Measurements from ENCODE around the gene SOBP.
A peak's percentile ranks its signal among the peaks of the same experiment; 100 is the strongest.

Gene SOBP

DNA sequence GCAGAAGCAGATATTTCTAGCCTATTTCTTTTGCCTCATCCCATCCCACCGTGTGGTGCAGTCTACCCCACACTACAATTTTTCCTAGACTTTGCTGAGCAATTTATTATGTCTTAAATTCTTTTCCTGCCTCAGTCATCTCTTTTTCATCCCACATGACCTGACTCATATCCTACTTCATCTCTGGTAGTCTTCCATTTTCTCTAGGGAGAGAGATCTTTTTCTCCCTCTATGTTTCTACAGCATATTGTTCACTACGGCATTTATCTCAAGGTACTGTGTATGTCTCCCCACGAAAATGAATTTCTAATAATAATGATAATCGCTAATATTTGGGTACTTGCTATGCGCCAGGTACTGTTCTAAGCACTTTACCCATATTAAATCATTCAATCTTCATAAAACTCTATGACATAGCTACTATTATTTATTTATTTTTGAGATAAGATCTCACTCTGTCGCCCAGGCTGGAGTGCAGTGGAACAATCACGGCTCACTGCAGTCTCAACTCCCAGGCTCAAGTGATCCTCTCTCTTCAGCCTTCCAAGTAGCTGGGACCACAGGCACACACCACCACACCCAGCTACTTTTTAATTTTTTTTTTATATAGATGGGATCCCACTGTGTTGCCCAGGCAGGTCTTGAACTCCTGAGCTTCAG is 46.2 kb upstream of the SOBP start:
- ChIA-PET CTCF (interaction anchor here (0.6 to 2.0 kb wide), 5 partner anchors 8 to 1004 kb away, joined by 3 to 6 read pairs (median 5); no protein-coding TSS in a partner anchor), POLR2A (interaction anchor here (3.1 kb wide), 1 partner anchor 16 kb away, joined by 15 read pairs; the partner anchor contains the start of gene PDSS2)
- Histone ChIP-seq H3K27ac (ENCODE audit: extremely low read depth, low read depth, low read length) (no peak overlapping the region), H3K36me3 (ENCODE audit: control insufficient read depth in 2 of 2, insufficient read depth in 1 of 2, low read length in 2 of 2) (no peaks in the 10 kb centered on the region), H3K4me1 (ENCODE audit: control insufficient read depth, insufficient read depth, low read length) (no peaks in the 10 kb centered on the region), H3K9me3 (ENCODE audit: control insufficient read depth, insufficient read depth, low read depth, low read length) (no peaks in the 10 kb centered on the region), H3K4me3 (ENCODE audit: low read depth, low read length) (no peak overlapping the region)
- TF ChIP-seq TRIM28 (IDR thresholded peaks at IDR 0.05; ENCODE audit: borderline replicate concordance, low read length) (peak; percentile 68; the same call in 1 of the 2 replicates), ZNF174 (tag by site-specific recombination; IDR thresholded peaks at IDR 0.05) (no peak)

DNA sequence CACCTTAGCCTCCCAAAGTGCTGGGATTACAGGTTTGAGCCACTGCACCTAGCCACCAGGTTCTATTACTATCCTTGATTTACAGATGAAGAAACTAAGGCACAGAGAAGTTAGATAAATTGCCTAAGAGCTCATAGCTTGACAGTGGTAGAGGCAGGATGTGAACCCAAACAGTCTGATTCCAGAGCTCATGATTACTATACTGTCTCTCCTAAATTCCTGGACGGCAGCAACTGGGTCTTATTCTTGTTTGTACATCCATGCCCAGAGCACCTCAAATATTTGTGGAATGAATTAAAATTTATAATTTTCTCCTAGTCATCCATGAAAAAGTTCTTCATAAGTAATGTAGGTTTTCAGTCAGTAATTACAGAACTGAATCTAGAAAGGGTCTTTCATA is 45.6 kb upstream of the SOBP start:
- no peaks in the 10 kb centered on the region for H3K9me3 ChIP-seq (ENCODE audit: control insufficient read depth, insufficient read depth, low read depth, low read length)
- no peaks in the 10 kb centered on the region for H3K36me3 ChIP-seq (ENCODE audit: control insufficient read depth in 2 of 2, insufficient read depth in 1 of 2, low read length in 2 of 2)
- no peak overlapping the region for H3K27ac ChIP-seq (ENCODE audit: extremely low read depth, low read depth, low read length)
- H3K4me3 ChIP-seq (ENCODE audit: low read depth, low read length), result no peak overlapping the region
- TF ChIP-seq ZXDB (tag by site-specific recombination; IDR thresholded peaks at IDR 0.05) (no peak), ZNF571 (tag by site-specific recombination; IDR thresholded peaks at IDR 0.05) (no peak)
- TF ChIP-seq, protein P1, sequence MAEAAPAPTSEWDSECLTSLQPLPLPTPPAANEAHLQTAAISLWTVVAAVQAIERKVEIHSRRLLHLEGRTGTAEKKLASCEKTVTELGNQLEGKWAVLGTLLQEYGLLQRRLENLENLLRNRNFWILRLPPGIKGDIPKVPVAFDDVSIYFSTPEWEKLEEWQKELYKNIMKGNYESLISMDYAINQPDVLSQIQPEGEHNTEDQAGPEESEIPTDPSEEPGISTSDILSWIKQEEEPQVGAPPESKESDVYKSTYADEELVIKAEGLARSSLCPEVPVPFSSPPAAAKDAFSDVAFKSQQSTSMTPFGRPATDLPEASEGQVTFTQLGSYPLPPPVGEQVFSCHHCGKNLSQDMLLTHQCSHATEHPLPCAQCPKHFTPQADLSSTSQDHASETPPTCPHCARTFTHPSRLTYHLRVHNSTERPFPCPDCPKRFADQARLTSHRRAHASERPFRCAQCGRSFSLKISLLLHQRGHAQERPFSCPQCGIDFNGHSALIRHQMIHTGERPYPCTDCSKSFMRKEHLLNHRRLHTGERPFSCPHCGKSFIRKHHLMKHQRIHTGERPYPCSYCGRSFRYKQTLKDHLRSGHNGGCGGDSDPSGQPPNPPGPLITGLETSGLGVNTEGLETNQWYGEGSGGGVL (tag by site-specific recombination; IDR thresholded peaks at IDR 0.05), result no peak
- H3K4me1 ChIP-seq (ENCODE audit: control insufficient read depth, insufficient read depth, low read length), result no peaks in the 10 kb centered on the region
- ChIA-PET POLR2A (interaction anchor here (3.1 kb wide), 1 partner anchor 15 kb away, joined by 15 read pairs; the partner anchor contains the start of gene PDSS2), CTCF (interaction anchor here (0.6 to 2.0 kb wide), 5 partner anchors 9 to 260 kb away, joined by 3 to 5 read pairs (median 3); no protein-coding TSS in a partner anchor)

DNA sequence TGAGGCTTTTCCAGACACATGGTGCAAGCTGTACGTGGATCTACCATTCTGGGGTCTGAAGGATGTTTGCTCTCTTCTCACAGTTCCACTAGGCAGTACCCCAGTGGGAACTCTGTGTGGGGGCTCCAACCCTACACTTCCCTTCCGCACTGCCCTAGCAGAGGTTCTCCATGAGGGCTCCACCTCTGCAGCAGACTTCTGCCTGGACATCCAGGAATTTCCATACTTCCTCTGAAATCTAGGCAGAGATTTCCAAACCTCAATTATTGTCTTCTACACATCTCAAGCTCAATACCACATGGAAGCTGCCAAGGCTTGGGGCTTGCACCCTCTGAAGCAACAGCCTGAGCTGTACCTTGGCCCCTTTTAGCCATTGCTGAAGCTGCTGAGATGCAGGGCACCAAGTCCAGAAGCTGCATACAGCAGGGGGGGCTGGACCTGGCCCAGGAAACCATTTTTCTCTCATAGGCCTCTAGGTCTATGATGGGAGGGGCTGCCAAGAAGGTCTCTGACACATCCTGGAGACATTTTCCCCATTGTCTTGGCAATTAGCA is 42.2 kb upstream of the SOBP start:
- no peaks in the 10 kb centered on the region for H3K4me1 ChIP-seq (ENCODE audit: control insufficient read depth, insufficient read depth, low read length)
- no peaks in the 10 kb centered on the region for H3K9me3 ChIP-seq (ENCODE audit: control insufficient read depth, insufficient read depth, low read depth, low read length)
- CTCF ChIA-PET, result interaction anchor here (0.6 kb wide), 1 partner anchor 149 kb away, joined by 5 read pairs; no protein-coding TSS in a partner anchor
- no peak overlapping the region for H3K27ac ChIP-seq (ENCODE audit: extremely low read depth, low read depth, low read length)
- POLR2A ChIA-PET, result no interaction called here
- H3K36me3 ChIP-seq (ENCODE audit: control insufficient read depth in 2 of 2, insufficient read depth in 1 of 2, low read length in 2 of 2), result no peaks in the 10 kb centered on the region
- H3K4me3 ChIP-seq (ENCODE audit: low read depth, low read length), result no peak overlapping the region
- TF ChIP-seq ZNF624 (tag by site-specific recombination; IDR thresholded peaks at IDR 0.05) (no peak), SP7 (tag by site-specific recombination; IDR thresholded peaks at IDR 0.05) (0 out of 2 replicates have a peak, but pooled peaks have one; percentile 24), ZNF549 (tag by site-specific recombination; IDR thresholded peaks at IDR 0.05) (0 out of 2 replicates have a peak, but pooled peaks have one; percentile 19), ZNF585B (tag by site-specific recombination; IDR thresholded peaks at IDR 0.05) (no peak), ZNF211 (tag by site-specific recombination; IDR thresholded peaks at IDR 0.05; ENCODE audit: low read depth) (peak; percentile 53; the same call in 1 of the 2 replicates), ZNF610 (tag by site-specific recombination; IDR thresholded peaks at IDR 0.05; ENCODE audit: borderline replicate concordance) (peak; percentile 41; the same call in 1 of the 2 replicates), ZNF48 (tag by site-specific recombination; IDR thresholded peaks at IDR 0.05) (no peak), ZNF529 (tag by site-specific recombination; IDR thresholded peaks at IDR 0.05; ENCODE audit: insufficient replicate concordance) (peak; percentile 49), ZNF184 (tag by site-specific recombination; IDR thresholded peaks at IDR 0.05) (0 out of 2 replicates have a peak, but pooled peaks have one; percentile 40), ZNF558 (tag by site-specific recombination; IDR thresholded peaks at IDR 0.05) (peak; percentile 49; the same call in 1 of the 2 replicates)
- TF ChIP-seq, protein P2, sequence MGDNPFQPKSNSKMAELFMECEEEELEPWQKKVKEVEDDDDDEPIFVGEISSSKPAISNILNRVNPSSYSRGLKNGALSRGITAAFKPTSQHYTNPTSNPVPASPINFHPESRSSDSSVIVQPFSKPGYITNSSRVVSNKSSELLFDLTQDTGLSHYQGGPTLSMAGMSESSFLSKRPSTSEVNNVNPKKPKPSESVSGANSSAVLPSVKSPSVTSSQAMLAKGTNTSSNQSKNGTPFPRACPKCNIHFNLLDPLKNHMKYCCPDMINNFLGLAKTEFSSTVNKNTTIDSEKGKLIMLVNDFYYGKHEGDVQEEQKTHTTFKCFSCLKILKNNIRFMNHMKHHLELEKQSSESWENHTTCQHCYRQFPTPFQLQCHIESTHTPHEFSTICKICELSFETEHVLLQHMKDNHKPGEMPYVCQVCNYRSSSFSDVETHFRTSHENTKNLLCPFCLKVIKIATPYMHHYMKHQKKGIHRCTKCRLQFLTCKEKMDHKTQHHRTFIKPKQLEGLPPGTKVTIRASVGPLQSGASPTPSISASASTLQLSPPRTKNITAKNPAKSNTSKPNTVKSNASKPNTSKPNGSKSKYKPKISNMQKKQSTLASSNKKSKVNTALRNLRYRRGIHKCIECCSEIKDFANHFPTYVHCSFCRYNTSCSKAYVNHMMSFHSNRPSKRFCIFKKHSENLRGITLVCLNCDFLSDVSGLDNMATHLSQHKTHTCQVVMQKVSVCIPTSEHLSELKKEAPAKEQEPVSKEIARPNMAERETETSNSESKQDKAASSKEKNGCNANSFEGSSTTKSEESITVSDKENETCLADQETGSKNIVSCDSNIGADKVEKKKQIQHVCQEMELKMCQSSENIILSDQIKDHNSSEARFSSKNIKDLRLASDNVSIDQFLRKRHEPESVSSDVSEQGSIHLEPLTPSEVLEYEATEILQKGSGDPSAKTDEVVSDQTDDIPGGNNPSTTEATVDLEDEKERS (tag by site-specific recombination; IDR thresholded peaks at IDR 0.05), result peak; percentile 95
- TF ChIP-seq, protein P3, sequence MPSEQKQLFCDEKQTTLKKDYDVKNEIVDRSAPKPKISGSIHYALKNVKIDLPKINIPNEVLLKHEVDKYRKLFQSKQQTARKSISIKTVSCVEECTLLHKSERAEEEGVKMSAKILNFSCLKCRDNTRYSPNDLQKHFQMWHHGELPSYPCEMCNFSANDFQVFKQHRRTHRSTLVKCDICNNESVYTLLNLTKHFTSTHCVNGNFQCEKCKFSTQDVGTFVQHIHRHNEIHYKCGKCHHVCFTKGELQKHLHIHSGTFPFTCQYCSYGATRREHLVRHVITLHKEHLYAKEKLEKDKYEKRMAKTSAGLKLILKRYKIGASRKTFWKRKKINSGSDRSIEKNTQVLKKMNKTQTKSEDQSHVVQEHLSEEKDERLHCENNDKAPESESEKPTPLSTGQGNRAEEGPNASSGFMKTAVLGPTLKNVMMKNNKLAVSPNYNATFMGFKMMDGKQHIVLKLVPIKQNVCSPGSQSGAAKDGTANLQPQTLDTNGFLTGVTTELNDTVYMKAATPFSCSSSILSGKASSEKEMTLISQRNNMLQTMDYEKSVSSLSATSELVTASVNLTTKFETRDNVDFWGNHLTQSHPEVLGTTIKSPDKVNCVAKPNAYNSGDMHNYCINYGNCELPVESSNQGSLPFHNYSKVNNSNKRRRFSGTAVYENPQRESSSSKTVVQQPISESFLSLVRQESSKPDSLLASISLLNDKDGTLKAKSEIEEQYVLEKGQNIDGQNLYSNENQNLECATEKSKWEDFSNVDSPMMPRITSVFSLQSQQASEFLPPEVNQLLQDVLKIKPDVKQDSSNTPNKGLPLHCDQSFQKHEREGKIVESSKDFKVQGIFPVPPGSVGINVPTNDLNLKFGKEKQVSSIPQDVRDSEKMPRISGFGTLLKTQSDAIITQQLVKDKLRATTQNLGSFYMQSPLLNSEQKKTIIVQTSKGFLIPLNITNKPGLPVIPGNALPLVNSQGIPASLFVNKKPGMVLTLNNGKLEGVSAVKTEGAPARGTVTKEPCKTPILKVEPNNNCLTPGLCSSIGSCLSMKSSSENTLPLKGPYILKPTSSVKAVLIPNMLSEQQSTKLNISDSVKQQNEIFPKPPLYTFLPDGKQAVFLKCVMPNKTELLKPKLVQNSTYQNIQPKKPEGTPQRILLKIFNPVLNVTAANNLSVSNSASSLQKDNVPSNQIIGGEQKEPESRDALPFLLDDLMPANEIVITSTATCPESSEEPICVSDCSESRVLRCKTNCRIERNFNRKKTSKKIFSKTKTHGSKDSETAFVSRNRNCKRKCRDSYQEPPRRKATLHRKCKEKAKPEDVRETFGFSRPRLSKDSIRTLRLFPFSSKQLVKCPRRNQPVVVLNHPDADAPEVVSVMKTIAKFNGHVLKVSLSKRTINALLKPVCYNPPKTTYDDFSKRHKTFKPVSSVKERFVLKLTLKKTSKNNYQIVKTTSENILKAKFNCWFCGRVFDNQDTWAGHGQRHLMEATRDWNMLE (tag by site-specific recombination; conservative IDR thresholded peaks at IDR 0.05; ENCODE audit: low read depth), result 0 out of 2 replicates have a peak, but pooled peaks have one; percentile 33
- TF ChIP-seq, protein P4, sequence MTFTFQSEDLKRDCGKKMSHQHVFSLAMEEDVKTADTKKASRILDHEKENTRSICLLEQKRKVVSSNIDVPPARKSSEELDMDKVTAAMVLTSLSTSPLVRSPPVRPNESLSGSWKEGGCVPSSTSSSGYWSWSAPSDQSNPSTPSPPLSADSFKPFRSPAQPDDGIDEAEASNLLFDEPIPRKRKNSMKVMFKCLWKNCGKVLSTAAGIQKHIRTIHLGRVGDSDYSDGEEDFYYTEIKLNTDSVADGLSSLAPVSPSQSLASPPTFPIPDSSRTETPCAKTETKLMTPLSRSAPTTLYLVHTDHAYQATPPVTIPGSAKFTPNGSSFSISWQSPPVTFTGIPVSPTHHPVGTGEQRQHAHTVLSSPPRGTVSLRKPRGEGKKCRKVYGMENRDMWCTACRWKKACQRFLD (tag by site-specific recombination; IDR thresholded peaks at IDR 0.05), result no peak

All from HEK293 (cell line).